ENCODE measurements around the gene SKI.

SKI gene

GRCh38 chr1:2352341-2352896, 124.3 kb downstream of the SKI start:
- no peak for DNase-seq (ENCODE audit: low read depth, low spot score)

DNA sequence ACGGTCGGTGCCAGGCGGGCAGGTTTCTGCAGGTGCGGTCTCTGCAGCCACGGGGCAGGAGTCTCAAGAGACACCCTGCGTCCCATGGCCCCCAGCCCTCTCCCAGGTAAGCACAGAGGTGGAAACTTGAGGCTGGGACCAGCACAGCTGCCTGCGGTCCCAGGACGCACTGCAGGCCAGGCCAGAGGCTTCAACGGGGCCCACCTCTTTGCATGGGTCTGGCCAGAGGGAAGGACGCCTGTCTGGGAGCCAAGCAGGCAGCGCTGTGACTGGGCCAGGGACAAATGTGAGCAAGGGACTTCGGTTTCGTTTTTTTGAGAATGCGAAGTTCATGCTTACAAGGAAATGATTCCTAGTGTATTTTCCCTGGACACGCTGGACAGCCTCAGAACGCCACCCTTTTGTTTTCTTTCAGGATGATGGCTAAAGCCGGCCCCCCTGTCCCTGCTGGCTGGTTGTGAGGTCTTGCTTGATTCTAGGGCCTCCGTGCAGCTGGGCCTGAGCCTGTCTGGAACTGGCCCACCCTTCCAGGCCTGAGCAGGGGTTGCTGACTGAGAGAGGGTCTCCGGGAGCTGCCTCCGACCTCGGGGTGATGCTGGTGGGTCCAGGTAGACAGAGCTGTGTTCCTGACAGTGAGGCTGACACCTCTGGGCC, 124.9 kb downstream of the SKI start:
- no peak for DNase-seq (ENCODE audit: low read depth, low spot score)

DNA sequence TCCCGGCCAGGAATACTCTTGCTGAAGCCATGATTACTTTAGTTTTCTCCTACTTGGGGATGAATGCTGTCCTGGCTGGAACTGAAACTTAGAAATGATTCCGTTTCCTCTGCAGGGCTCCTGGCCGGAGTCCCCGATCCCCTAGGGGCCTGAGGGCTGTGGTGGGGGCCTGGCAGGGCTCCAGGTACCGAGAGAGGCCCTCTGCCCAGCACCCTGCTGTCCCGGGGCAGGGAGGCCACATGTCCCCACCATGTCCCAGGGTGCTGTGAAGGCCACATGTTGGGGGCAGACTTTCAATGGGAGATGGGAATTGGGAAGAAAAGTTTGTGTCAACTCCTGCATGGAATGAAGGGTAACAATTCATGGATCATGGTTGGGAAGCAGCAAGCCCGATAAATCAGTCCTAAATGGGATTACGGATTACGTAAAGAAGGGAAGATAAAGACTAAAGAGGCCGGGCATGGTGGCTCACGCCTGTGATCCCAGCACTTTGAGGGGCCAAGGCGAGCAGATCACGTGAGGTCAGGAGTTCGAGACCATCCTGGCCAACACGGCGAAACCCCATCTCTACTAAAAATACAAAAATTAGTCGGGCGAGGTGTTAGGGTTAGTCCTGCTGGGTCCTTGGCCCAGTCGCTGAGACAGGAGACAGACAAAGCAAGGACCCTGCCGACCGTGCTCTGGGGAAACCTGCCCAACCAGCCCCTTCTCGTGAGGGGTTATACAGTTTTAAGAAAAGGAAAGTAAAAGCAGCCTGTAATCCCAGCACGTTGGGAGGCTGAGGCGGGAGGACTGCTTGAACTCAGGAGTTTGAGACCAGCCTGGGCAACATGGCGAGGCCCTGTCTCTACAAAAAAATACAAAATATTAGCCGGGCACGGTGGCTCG, 125.7 kb downstream of the SKI start:
- DNase-seq (ENCODE audit: low read depth, low spot score), result no peak

DNA sequence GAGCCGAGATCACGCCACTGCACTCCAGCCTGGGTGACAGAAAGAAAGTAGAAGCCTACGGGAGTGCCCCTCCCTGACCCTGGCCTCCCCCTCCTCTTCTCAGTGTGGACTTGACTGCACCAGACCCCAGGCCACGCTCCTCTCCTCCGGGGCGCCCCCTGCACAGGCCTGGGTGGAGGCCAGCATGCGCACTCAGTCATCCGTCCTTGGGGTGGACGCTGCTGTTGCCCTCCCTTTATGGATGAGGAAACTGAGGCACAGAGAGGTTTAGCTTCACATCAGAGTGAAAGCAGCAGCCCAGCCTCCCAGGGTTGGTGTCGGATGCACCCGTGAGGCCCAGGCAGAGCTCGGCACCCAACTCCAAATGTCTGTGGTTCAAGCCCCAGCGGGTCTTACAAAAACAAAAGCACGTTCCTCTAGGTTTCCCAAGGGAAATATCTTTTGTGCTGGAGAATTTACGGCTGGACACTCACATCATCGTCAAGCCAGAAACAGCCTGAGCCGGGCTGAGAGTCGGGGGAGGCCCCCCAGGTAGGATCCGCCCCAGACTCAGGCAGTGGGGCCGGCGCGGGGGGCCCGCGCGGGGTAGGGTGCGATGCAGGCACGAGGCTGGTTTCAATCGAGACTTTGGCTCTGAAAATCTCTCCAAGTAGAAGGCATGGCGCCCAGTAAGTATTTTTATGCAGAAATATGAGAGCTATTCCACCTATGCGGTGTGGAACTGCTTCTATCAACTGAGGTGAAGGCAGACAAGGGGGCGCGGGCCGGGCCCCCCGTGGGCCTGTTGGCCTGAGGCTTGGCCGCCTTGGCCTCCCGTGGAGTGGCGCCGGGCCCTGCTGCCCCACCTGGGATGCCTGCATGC, 126.6 kb downstream of the SKI start:
- no peak for DNase-seq (ENCODE audit: low read depth, low spot score)

DNA sequence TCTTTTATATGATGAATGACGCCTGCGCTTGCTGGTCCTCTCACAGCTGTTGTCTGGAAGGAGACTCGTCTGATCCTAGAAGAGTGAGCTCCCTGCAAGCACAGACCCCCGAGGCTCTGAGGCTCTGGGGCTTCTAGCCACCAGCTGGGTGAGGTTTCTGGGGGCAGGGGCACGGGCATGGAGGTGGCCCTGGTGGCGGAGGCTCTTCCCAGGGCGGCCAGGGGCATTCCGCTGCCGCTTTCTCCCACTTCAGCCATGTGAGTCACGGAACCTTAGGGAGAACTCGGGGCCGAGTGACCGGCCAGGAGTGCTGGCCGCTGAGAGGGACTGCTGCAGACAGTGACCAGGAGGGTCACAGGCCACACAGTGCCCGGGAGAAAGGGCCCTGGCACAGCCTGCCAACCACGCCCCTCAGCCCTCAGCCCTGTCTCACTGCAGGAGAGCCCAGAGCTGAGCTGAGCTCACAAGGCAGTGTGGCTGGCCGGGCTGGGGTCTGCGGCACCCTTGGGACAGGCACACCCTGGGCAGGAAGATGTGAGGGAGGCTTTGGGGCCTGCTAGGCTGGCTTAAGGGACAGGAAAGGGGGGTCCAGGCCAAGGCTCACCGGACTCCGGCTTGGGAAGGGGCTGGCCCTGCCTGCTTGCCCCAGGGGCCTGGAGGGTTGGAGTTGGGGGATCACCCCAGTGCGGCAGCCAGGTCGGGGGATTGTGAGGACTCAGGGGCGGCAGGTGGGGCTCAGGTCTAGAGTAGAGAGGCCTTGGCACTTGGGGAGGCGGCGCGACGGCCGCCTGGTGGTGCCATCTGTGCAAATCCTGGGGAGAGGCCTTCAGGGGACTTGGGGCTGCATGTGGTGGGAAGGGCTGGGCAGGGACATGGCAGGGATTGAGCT, 127.5 kb downstream of the SKI start:
- no peak for DNase-seq (ENCODE audit: low read depth, low spot score)

DNA sequence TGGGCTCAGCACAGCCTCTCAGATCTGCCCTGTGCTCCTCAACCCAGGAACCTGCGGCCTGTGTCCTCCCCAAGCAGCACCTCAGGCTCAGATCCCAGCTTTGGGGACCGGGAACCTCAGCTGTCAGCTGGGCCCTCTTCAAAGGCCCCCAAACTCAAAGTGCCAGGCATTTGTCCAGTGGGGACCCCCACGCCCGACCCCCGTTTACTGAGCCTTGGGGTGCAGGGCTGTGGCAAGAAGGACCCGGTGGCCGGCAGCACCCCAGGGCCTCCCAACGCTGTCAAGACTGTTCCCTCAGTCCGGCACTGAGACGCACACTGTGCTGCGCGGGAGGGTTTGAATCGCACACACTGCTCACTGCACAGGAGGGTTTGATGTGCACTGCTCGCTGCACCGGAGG, 128.3 kb downstream of the SKI start:
- no peak for DNase-seq (ENCODE audit: low read depth, low spot score)

- no peak for DNase-seq (ENCODE audit: low read depth, low spot score)
Observed at GRCh38 chr1:2356911-2357845, 129.1 kb downstream of the SKI start.

- DNase-seq (ENCODE audit: low read depth, low spot score), result no peak
Observed at GRCh38 chr1:2358072-2358471, 130.0 kb downstream of the SKI start.

DNA sequence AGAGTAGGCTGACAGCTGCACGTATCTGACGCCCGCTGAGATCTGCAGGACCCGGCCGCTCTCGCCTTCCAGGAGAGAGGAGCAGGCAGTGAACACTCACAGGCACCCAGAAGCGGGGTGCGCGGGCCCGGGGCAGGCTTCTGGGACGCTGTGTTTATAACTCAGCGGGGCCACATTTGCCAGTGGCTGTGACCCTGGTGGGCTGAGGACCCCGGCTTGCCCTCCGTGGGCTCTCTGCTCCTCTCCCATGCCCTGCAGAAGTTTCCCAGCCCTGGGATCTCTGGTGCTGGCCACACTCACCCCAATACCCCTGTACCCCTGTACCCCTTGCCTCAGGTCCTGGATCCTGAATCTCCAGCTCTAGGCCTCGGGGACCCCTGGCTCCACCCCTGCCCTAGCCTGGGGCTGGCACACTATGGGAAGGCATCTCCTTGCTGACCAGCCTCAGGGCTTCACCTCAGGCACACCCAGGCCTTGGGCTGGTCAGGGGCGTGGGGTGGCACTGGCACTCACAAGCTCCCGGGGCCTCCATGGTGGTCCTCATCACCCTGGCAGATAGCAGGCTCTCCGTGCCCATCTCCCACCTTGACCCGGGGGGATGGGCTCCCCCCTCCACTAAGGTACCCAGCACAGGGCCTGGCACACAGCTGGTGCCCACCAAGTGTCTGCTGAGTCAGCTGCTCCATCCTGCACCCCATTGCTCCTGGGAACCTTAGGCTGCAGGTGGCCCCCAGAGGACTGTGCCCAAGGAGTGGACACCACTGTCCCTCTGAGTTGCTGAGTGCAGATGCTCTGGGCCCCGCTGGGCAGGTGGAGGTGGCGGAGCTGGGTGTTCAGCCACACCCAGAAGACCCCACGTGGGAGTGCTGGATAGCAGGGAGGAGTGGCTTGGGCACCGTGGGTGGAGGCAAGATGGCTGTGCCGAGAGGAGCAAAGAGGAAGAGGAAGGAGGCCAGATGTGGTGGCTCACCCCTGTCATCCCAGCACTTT, 130.8 kb downstream of the SKI start:
- DNase-seq (ENCODE audit: low read depth, low spot score), result no peak

Data from ELF-1 (cell line).